Activated B cell treated with CpG ODN at 0.5 μM for 24 hours (primary cell): ENCODE data around the gene CEP95. TPM values are rescaled to one million over a fixed set of nuclear protein-coding genes. Genes with fewer than 3 reads are reported as not detected.
A peak's percentile ranks its signal among the peaks of the same experiment; 100 is the strongest.
"Not testable (repeated sequence)": the region's sequence is repeated elsewhere in the genome, so short reads cannot be mapped to it uniquely, and the experiment has no call there.

Source experiments
- ATAC-seq: fragments of 200-7000 bp; cut with Tn5 transposase; one replicate; pipeline ENCODE4 v1.10.0; 2021; ENCODE audit warnings: low read depth, mild to moderate bottlenecking, moderate library complexity
- CTCF ChIA-PET: fragments of 350-600 bp; sonication (Branson Sonifier 250); formaldehyde crosslinking; loops from one replicate; lab custom pipeline; 2021; ENCODE audit warnings: antibody characterized with exemption; lab: Charles Lee
- POLR2A ChIA-PET: fragments of 350-600 bp; sonication (Branson Sonifier 250); formaldehyde crosslinking; loops from one replicate; lab custom pipeline; 2021; ENCODE audit warnings: antibody characterized with exemption; lab: Charles Lee
- DNase-seq: peaks from one replicate; pipeline ENCODE4 v3.0.0; 2022
- H3K27ac Mint-ChIP-seq: one replicate; pipeline ENCODE4 v1.8.0; 2020; ENCODE audit warnings: mixed read lengths
- H3K27me3 Mint-ChIP-seq: one replicate; pipeline ENCODE4 v1.8.0; 2021; ENCODE audit warnings: mixed read lengths
- H3K36me3 Mint-ChIP-seq: one replicate; pipeline ENCODE4 v1.8.0; 2021; ENCODE audit warnings: low read depth, mixed read lengths
- H3K4me1 Mint-ChIP-seq: one replicate; pipeline ENCODE4 v1.8.0; 2021; ENCODE audit warnings: mixed read lengths
- H3K4me3 Mint-ChIP-seq: one replicate; pipeline ENCODE4 v1.8.0; 2020; ENCODE audit warnings: mild to moderate bottlenecking, mixed read lengths
- H3K9me3 Mint-ChIP-seq: one replicate; pipeline ENCODE4 v1.8.0; 2020; ENCODE audit warnings: mixed read lengths
- CTCF ChIP-seq: fragments of 200-600 bp; IDR thresholded peaks from one replicate; pipeline ENCODE4 v1.8.0; 2022; ENCODE audit warnings: antibody characterized with exemption, mild to moderate bottlenecking
- intact Hi-C: fragments of 100-400 bp; cut with micrococcal nuclease; formaldehyde crosslinking; loops from one replicate; pipeline ENCODE4 v1.15.1; 2024
- total RNA-seq: library from RNA; stranded (reverse); gene quantifications from 2 replicates; pipeline ENCODE4 v1.2.3, GENCODE V29; 2022

The CEP95 gene
- total RNA-seq, 1 donor from 2014 or later: 77.0 TPM

GRCh38 chr17:64494121-64494520, 12.7 kb upstream of the CEP95 start:
- H3K27ac Mint-ChIP-seq: peak overlapping the region; percentile 21
- ChIA-PET CTCF (interaction anchor here (0.6 to 6.6 kb wide), 2 partner anchors 74 to 945 kb away, joined by 4 to 67 read pairs; no protein-coding TSS in a partner anchor), POLR2A (interaction anchor here (0.6 to 7.5 kb wide), 2 partner anchors 12 to 914 kb away, joined by 7 to 295 read pairs; partner anchors contain the start of genes CEP95 and DDX5)
- no peak for ATAC-seq
- H3K36me3 Mint-ChIP-seq: peaks cover 73% of the 10 kb centered on the region
- no peak for DNase-seq
- no peak for TF ChIP-seq CTCF
- peaks cover 54% of the 10 kb centered on the region for H3K4me1 Mint-ChIP-seq
- peak overlapping the region; percentile 39 for H3K4me3 Mint-ChIP-seq
- H3K27me3 Mint-ChIP-seq: no peaks in the 10 kb centered on the region
- no peaks in the 10 kb centered on the region for H3K9me3 Mint-ChIP-seq
- intact Hi-C loops: loop anchor here (5.0 kb wide), 1 partner anchor 172 kb away; no protein-coding TSS in a partner anchor

- peaks cover 60% of the 10 kb centered on the region for H3K4me1 Mint-ChIP-seq
- H3K27me3 Mint-ChIP-seq, ATAC-seq, intact Hi-C loops, DNase-seq, H3K9me3 Mint-ChIP-seq: not testable (repeated sequence)
- peak overlapping the region; percentile 31 for H3K27ac Mint-ChIP-seq
- peaks cover 75% of the 10 kb centered on the region for H3K36me3 Mint-ChIP-seq
- ChIA-PET CTCF (interaction anchor here (6.6 kb wide), 1 partner anchor 75 kb away, joined by 67 read pairs; no protein-coding TSS in a partner anchor), POLR2A (interaction anchor here (0.6 to 7.5 kb wide), 5 partner anchors 11 to 730 kb away, joined by 4 to 295 read pairs (median 5); partner anchors contain the start of genes CEP95 and DDX5)
- H3K4me3 Mint-ChIP-seq: peak overlapping the region; percentile 100
Measured at GRCh38 chr17:64495300-64495699, 11.5 kb upstream of the CEP95 start.

DNA sequence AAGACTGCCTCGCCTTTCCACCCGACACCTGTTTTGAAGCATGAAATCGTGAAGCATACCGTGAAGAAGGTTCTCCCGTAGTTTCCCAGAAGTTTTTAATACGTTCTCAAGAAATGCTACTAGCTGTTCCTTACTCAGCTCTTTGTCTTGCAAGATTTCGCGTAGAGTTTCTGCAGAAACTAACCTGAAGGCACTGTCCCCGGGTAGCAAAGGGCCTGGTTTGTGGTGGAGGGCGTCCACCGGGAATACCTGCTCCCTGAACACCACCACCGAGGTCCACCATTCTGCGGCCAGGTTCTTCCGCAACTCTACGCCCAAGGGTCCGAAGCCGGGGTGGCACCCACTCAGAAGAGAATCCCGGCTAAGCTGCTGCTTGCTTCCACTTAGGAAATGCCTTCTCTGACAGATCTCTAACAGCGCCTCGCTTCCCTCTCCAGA, 10.4 kb upstream of the CEP95 start:
- H3K27me3 Mint-ChIP-seq: no peaks in the 10 kb centered on the region
- POLR2A ChIA-PET: interaction anchor here (0.5 to 7.5 kb wide), 23 partner anchors 10 to 723 kb away, joined by 3 to 295 read pairs (median 4); partner anchors contain the start of genes CCDC47, CEP95, DDX42 and DDX5
- H3K4me1 Mint-ChIP-seq: peaks cover 69% of the 10 kb centered on the region
- no peak for DNase-seq
- intact Hi-C loops: loop anchor here (2.0 kb wide), 2 partner anchors 40 to 152 kb away; no protein-coding TSS in a partner anchor
- H3K36me3 Mint-ChIP-seq: peaks cover 75% of the 10 kb centered on the region
- TF ChIP-seq CTCF: no peak
- peak overlapping the region; percentile 99 for H3K27ac Mint-ChIP-seq
- ATAC-seq: no peak
- CTCF ChIA-PET: interaction anchor here (0.5 to 6.6 kb wide), 6 partner anchors 9 to 693 kb away, joined by 3 to 67 read pairs (median 4); no protein-coding TSS in a partner anchor
- H3K4me3 Mint-ChIP-seq: peak overlapping the region; percentile 100
- no peaks in the 10 kb centered on the region for H3K9me3 Mint-ChIP-seq

DNA sequence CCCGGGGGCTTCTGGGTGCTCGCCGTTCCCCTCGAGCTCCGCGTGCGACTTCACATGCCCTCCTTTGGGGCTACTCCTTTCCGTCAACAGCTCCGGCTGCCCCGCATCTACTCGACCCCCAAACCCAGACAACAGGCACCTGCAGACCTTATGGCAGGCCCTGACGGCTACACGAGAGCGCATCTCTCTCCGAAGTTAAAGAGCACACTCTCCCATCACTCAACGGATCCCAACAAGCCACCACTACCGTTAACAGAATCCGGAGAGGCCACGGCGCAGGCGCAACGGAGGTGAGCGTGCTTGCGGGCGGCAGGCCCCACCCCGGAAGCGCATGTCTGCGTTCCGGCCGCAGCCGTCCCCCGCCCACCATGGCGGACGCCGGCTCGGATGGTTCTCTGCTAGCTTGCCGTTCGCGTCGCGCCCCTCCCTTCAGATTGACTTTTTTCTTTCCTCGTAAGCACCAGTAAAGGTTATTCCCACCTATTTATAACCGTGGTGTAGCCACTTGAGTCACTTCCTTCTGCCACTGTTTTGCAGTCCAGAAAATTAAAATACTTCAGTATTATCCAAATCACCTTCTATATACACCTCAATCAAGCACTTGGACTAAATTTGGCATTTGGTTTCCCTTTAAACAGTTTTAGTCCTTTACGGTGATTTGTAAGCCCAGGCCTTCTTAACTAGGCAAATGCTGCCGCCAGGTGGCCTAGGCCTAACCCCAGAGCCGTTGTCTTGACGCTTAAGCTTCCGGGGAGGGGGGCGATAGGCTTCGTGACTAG, 9.8 kb upstream of the CEP95 start, which contains the start of gene POLG2:
Gene POLG2, minus strand, starts transcription at position 269 of the 779 bp plus-strand sequence. Its CDS starts 86 bp downstream, at position 183.
- peaks cover 75% of the 10 kb centered on the region for H3K36me3 Mint-ChIP-seq
- ChIA-PET CTCF (interaction anchor here (0.5 to 6.6 kb wide), 6 partner anchors 8 to 693 kb away, joined by 3 to 67 read pairs (median 4); no protein-coding TSS in a partner anchor), POLR2A (interaction anchor here (0.5 to 7.5 kb wide), 22 partner anchors 9 to 723 kb away, joined by 3 to 295 read pairs (median 4); partner anchors contain the start of genes CCDC47, CEP95, DDX42 and DDX5)
- H3K27ac Mint-ChIP-seq: peak within 1 kb of the TSS; percentile 99
- peak; percentile 85 for ATAC-seq
- H3K27me3 Mint-ChIP-seq: no peaks in the 10 kb centered on the region
- intact Hi-C loops: loop anchor here (1.0 to 2.0 kb wide), 5 partner anchors 9 to 152 kb away; partner anchors contain the start of genes CEP95, DDX5 and MILR1
- TF ChIP-seq CTCF: no peak
- no peaks in the 10 kb centered on the region for H3K9me3 Mint-ChIP-seq
- peak; percentile 93 for DNase-seq
- H3K4me1 Mint-ChIP-seq: peaks cover 75% of the 10 kb centered on the region
- H3K4me3 Mint-ChIP-seq: peak within 1 kb of the TSS; percentile 100

GRCh38 chr17:64497565-64498035, 9.2 kb upstream of the CEP95 start:
- intact Hi-C loops: loop anchor here (1.0 to 2.0 kb wide), 5 partner anchors 9 to 151 kb away; partner anchors contain the start of genes CEP95, DDX5 and MILR1
- ATAC-seq: no peak
- Mint-ChIP-seq H3K27me3 (no peaks in the 10 kb centered on the region), H3K4me3 (peak overlapping the region; percentile 100), H3K27ac (peak overlapping the region; percentile 99), H3K9me3 (no peaks in the 10 kb centered on the region), H3K36me3 (peaks cover 78% of the 10 kb centered on the region), H3K4me1 (peaks cover 80% of the 10 kb centered on the region)
- no peak for TF ChIP-seq CTCF
- DNase-seq: no peak
- POLR2A ChIA-PET: interaction anchor here (0.9 to 7.5 kb wide), 12 partner anchors 9 to 724 kb away, joined by 3 to 295 read pairs (median 6); partner anchors contain the start of genes CCDC47, CEP95, DDX42 and DDX5
- CTCF ChIA-PET: interaction anchor here (1.5 to 6.6 kb wide), 2 partner anchors 8 to 78 kb away, joined by 6 to 67 read pairs; no protein-coding TSS in a partner anchor
